Adrenal gland (tissue), 12 donors: ENCODE data around the gene PPP6R2. TPM values are rescaled to one million over a fixed set of nuclear protein-coding genes. Genes with fewer than 3 reads are reported as not detected.

Experiments used
- DNase-seq, 7 donors: peaks; one replicate each; pipeline ENCODE4 v3.0.0-alpha.2; 2019 to 2020
- H3K27ac ChIP-seq, 5 donors: fragments of 200-600 bp; sonication (generic) in 4 of 5; 1 replicate in 3 of 5; 2 replicates in 2 of 5; pipeline versions ENCODE4 v1.5.1 to v1.8.0; 2016 to 2020; ENCODE audit warnings: mild to moderate bottlenecking in 1 of 5
- H3K27me3 ChIP-seq: fragments of 200-600 bp; 2 replicates; pipeline ENCODE4 v1.8.0; 2021
- H3K36me3 ChIP-seq, 2 donors: fragments of 200-600 bp; replicated peaks in 1 of 2; 1 replicate in 1 of 2; 2 replicates in 1 of 2; pipeline versions ENCODE4 v1.5.1 to v1.8.0; 2018 to 2022
- H3K4me1 ChIP-seq, 2 donors: fragments of 200-600 bp; replicated peaks in 1 of 2; 1 replicate in 1 of 2; 2 replicates in 1 of 2; pipeline versions ENCODE4 v1.5.1 to v1.8.0; 2018 to 2021
- H3K4me3 ChIP-seq, 4 donors: fragments of 200-600 bp; sonication (generic) in 3 of 4; one replicate each; pipeline ENCODE4 v1.5.1; 2016 to 2018
- H3K9me3 ChIP-seq, 3 donors: fragments of 200-600 bp; sonication (generic) in 1 of 3; replicated peaks in 1 of 3; 1 replicate in 2 of 3; 2 replicates in 1 of 3; pipeline versions ENCODE4 v1.5.1 to v1.8.0; 2016 to 2021
- CTCF ChIP-seq, 6 experiments: fragments of 450-650 bp in 4 of 6; fragments of 200-600 bp in 2 of 6; sonication (generic) in 1 of 6; IDR thresholded peaks; 1 replicate in 5 of 6; 2 replicates in 1 of 6; pipeline versions ENCODE4 v1.5.1 to v1.8.0; 2016 to 2021; ENCODE audit warnings: antibody characterized with exemption in 6 of 6, mild to moderate bottlenecking in 2 of 6, moderate library complexity in 1 of 6
- POLR2A ChIP-seq, 2 donors: fragments of 450-650 bp; IDR thresholded peaks; one replicate each; pipeline ENCODE4 v1.6.1; 2017; ENCODE audit warnings: antibody characterized with exemption in 2 of 2, mild to moderate bottlenecking in 2 of 2, moderate library complexity in 1 of 2
- WGBS, 4 donors: extraction: QIAGEN DNeasy Blood & Tissue Kit in 2 of 4; methylation state at CpG; one replicate each; pipeline versions ENCODE4 v1.1.5 to v1.1.7; 2013 to 2017; 5-methylcytosine and 5-hydroxymethylcytosine counted together
- intact Hi-C, 2 donors: fragments of 100-400 bp; cut with DNase I; formaldehyde crosslinking; loops; one replicate each; pipeline versions ENCODE4 v1.14.1 to v1.15.0; 2022 to 2023
- polyA plus RNA-seq, 3 donors: library from polyadenylated mRNA; stranded (reverse); fragments of 200-250 nt in 2 of 3; fragments of 350-450 nt in 1 of 3; fragmentation: Illumina TruSeq in 1 of 3; extraction: RNeasy Lipid Tissue Mini Kit (QIAGEN cat#74804) in 1 of 3; gene quantifications; one replicate each; pipeline ENCODE4 v1.2.3, GENCODE V29; 2013 to 2014
- total RNA-seq, 9 donors: library from RNA; depleted of rRNA in 4 of 9; stranded (reverse); fragments of >200 nt in 4 of 9; fragments of 120-200 nt in 1 of 9; fragmentation: NEBNext Ultra II Directional in 1 of 9; extraction: Animal tissue kit (Norgen Biotek cat#: 25700) in 1 of 9; gene quantifications; one replicate each; pipeline versions ENCODE4 v1.1.0 to v1.2.4, GENCODE V29; 2013 to 2023
- donor health status: healthy with polysubstance abuse.
- donor health status: Bipolar disorder and iron deficiency.
- donor health status: DM: yes; HTN: yes; CAD: no.
- donor health status: DM: no; HTN: no; CAD: no.
- donor health status: DM: no; HTN: no; CAD: no.
- donor health status: DM: yes; HTN: yes; CAD: no.

PPP6R2 gene
- total and polyA plus RNA-seq, 12 donors: 19.6 to 129 (median 73.0) TPM

DNA sequence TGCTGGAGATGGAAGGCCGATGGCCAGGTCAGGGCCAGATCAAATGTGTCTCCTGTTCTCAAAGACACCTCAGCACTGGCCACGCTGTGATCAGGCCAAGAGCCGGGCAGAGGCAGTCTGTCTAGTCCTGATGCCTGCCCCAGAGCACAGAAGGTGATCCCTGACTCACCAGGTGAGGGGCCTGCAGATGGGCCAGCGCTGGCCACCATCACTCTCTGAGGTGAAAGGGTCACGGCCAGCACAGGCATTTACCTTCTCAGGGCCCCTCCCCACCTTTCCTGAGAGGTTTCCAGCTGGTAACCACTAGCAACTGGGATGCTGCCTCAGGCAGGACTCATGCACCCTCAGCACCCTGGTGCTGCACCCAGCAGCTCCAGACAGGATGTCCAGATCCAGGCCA is 128.8 kb downstream of the PPP6R2 start:
- DNase-seq: no peak
- TF ChIP-seq CTCF (IDR thresholded peaks at IDR 0.05) (no peak), POLR2A (IDR thresholded peaks at IDR 0.05) (no peak)
- peak overlapping the region in 1 of 5 donors; percentile 78 for H3K27ac ChIP-seq
- peaks cover 0 to 11% of the 10 kb centered on the region in 2 donors for H3K36me3 ChIP-seq
- 41 to 56% (median 49%) methylated on average over 5 of the region's 5 CpGs; no CpG with 5 or more reads in 1 of the 4 donors for WGBS, 4 donors
- no peak overlapping the region for H3K4me3 ChIP-seq
- no peaks in the 10 kb centered on the region for H3K9me3 ChIP-seq
- no peaks in the 10 kb centered on the region for H3K27me3 ChIP-seq
- intact Hi-C loops: no loop called here
- H3K4me1 ChIP-seq: peaks cover 30 to 56% of the 10 kb centered on the region in 2 donors

DNA sequence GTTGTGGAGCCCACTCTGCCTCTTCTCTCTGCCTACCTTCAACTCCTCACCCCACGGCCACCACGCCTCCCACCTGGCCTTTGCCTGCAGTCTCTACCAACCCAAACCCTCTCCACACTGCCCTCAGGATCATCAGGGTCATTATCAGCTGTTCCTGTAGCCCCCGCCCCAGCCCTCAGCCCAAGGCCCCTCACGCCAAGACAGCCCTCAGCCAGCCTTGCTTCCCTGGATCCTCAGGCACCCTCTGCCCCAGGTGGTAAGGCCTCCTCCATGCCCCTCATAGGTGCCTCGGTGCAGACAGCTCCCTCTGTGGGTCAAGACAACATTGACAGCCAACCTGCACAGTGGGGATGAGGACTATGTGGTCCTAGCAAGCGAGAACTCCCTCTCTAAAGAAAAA is 130.0 kb downstream of the PPP6R2 start:
- H3K4me1 ChIP-seq: peaks cover 30 to 56% of the 10 kb centered on the region in 2 donors
- H3K9me3 ChIP-seq: no peaks in the 10 kb centered on the region
- H3K27ac ChIP-seq: peak overlapping the region in 1 of 5 donors; percentile 78
- H3K27me3 ChIP-seq: no peaks in the 10 kb centered on the region
- intact Hi-C loops: no loop called here
- TF ChIP-seq POLR2A (IDR thresholded peaks at IDR 0.05): no peak
- TF ChIP-seq CTCF (IDR thresholded peaks at IDR 0.05): no peak
- DNase-seq: no peak
- WGBS, 4 donors: 74 to 82% (median 77%) methylated on average over 6 of the region's 6 CpGs
- H3K4me3 ChIP-seq: no peak overlapping the region
- no peaks in the 10 kb centered on the region for H3K36me3 ChIP-seq

DNA sequence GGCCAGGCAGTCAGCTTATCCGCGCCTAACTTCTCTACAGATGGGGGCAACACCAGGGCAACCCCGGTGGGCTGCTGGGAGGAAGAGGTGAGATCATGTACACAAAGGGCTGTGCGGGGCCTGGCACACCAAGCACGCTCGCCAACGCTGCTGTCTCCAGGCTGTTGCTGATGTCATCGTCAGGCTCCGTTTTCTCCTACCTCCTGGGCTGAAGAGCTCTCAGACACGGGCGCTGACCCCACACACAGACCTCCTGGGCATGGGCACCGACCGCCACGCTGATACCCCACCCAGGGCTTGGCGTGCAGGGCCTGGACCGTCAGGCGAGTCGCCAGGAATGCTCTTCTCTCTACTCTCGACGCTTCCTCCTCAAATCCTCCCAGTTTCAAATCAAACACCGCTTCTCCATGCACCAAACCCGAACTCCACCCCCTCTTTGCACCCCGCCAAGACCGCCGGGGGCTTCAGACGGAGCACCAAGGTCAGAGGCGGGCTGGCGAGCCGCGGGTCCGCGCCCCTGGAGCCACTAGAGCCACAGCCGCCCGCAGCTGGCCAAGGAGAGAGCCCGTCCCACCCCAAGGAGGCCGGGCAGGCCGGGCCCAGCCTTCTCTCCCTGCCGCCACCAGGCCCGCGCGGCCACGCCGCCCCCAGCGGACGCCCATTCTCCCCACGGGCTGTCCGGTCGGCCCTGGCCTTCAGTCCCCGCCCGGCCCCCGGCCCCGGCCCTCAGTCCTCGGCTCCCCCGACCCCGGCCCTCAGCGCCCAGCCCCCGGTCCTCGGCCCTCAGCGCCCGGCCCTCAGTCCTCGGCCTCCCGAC is 130.9 kb downstream of the PPP6R2 start:
- WGBS, 4 donors: 0 to 5% (median 2%) methylated on average over 22 to 62 of the region's 62 CpGs
- no peaks in the 10 kb centered on the region for H3K9me3 ChIP-seq
- DNase-seq: peak in 6 of 7 donors; percentile 41 to 82 (median 60)
- intact Hi-C loops: no loop called here
- no peaks in the 10 kb centered on the region for H3K36me3 ChIP-seq
- peaks cover 30 to 54% of the 10 kb centered on the region in 2 donors for H3K4me1 ChIP-seq
- peak overlapping the region; percentile 1 to 99 (median 55) for H3K4me3 ChIP-seq
- no peak for TF ChIP-seq CTCF (IDR thresholded peaks at IDR 0.05)
- peak in 1 of 2 donors; percentile 0 for TF ChIP-seq POLR2A (IDR thresholded peaks at IDR 0.05)
- H3K27me3 ChIP-seq: no peaks in the 10 kb centered on the region
- H3K27ac ChIP-seq: peak overlapping the region in 4 of 5 donors; percentile 50 to 94 (median 79)

DNA sequence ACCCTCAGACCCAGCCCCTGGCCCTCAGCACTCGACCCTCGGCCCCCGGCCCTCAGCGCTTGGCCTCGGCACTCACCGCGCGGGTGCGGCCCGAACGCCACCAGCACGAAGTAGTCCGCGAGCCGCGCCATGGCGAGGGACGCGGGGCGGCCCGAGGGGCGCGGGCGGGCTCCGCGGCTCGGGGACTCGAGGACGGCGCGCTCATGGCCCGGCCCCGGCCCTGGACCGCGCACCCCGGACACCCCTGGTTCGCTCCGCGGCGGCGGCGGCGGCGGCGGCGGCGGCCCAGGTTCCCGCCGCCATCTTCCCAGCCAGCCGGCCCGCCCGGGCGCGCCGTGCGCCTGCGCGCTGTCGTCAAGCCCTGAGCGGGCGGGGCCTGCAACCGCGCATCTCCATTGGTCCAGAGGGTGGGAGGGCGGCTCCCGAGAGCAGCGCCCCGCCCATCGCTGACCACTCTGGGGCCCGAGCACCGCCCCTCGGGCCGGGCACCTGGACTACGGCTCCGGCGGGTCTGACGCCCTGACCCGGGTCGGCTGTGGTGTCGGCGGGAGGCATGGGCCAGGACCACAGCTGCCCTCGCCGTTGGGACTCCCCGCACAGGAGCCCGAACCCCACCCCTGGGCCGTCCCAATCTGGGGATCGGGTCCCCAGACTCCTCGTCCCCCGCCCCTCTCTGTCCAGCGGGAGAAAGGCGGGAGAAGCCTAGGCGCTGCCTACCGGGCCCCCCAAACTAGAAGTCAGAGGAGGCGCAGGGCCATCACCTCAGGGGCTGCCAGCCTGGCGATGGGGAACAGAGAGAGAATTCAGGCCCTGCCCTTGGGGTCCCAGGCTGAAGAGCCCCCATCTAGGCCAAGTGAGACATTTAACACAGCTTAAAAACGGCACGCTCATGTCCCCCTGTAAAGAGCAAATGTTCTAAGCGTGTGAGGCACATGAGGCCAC is 131.9 kb downstream of the PPP6R2 start, which contains the start of gene SBF1:
Gene SBF1, minus strand, starts transcription at position 326 of the 942 bp plus-strand sequence. Its CDS starts 195 bp downstream, at position 131.
- intact Hi-C loops: no loop called here
- H3K27ac ChIP-seq: peak within 1 kb of the TSS in 4 of 5 donors; percentile 50 to 94 (median 79)
- H3K4me1 ChIP-seq: peaks cover 24 to 46% of the 10 kb centered on the region in 2 donors
- peaks cover under 1% of the 10 kb centered on the region for H3K27me3 ChIP-seq
- 2 to 32% (median 3%) methylated on average over 3 to 97 of the region's 97 CpGs for WGBS, 4 donors
- H3K4me3 ChIP-seq: peak within 1 kb of the TSS; percentile 1 to 99 (median 55)
- no peaks in the 10 kb centered on the region for H3K36me3 ChIP-seq
- peak; percentile 76 to 79 for TF ChIP-seq POLR2A (IDR thresholded peaks at IDR 0.05)
- no peak for TF ChIP-seq CTCF (IDR thresholded peaks at IDR 0.05)
- H3K9me3 ChIP-seq: no peaks in the 10 kb centered on the region
- peak; percentile 89 to 95 (median 92) for DNase-seq
